Cardiac fibroblast (primary cell): ENCODE data around the gene SHROOM2.

ENCODE experiments used
- DNase-seq, 2 donors: peaks; one replicate each; pipeline versions ENCODE4 v3.0.0 to v3.0.0-alpha.2; 2010; ENCODE audit warnings: low read depth in 2 of 2
- H3K4me3 ChIP-seq, 2 donors: replicated peaks in 1 of 2; 1 replicate in 1 of 2; 2 replicates in 1 of 2; pipeline ENCODE4 v1.5.1; 2011; ENCODE audit warnings: low read depth in 2 of 2, low read length in 2 of 2, mild to moderate bottlenecking in 2 of 2, moderate library complexity in 1 of 2
- CTCF ChIP-seq: IDR thresholded peaks from one replicate; pipeline ENCODE4 v1.5.1; 2011; ENCODE audit warnings: low read depth, mild to moderate bottlenecking, low read length, inconsistent platforms

SHROOM2 gene

GRCh38 chrX:9785944-9786797 is at the start of gene SHROOM2:
SHROOM2 (plus strand) TSS chrX:9786429; CDS start chrX:9786546, 117 bp downstream.
- peak within 1 kb of the TSS; percentile 44 to 49 for H3K4me3 ChIP-seq

GRCh38 chrX:9737363-9737762 is 48.9 kb upstream of the SHROOM2 start:
- TF ChIP-seq CTCF: no peak
- H3K4me3 ChIP-seq: no peak overlapping the region
- no peak for DNase-seq

More at GRCh38 chrX:9785944-9786797, at the start of gene SHROOM2:
- DNase-seq: peak in 1 of 2 donors; percentile 26
- no peak for TF ChIP-seq CTCF

- no peak overlapping the region for H3K4me3 ChIP-seq
- no peak for TF ChIP-seq CTCF
- DNase-seq: no peak
Observed at GRCh38 chrX:9738151-9738550, 48.1 kb upstream of the SHROOM2 start.

- no peak for TF ChIP-seq CTCF
- H3K4me3 ChIP-seq: no peak overlapping the region
Observed at GRCh38 chrX:9739130-9739529, 47.1 kb upstream of the SHROOM2 start.

GRCh38 chrX:9745417-9746115 is 40.7 kb upstream of the SHROOM2 start:
- H3K4me3 ChIP-seq: no peak overlapping the region
- peak; percentile 74 to 82 for DNase-seq
- no peak for TF ChIP-seq CTCF

More at GRCh38 chrX:9739130-9739529, 47.1 kb upstream of the SHROOM2 start:
- no peak for DNase-seq

- peak; percentile 68 to 78 for DNase-seq
Observed at GRCh38 chrX:9746148-9746888, 39.9 kb upstream of the SHROOM2 start.

More at GRCh38 chrX:9746148-9746888, 39.9 kb upstream of the SHROOM2 start:
- no peak overlapping the region for H3K4me3 ChIP-seq
- no peak for TF ChIP-seq CTCF
